Stimulated activated CD4-positive, alpha-beta T cell treated with anti-CD3 and anti-CD28 coated beads, TNF-alpha, amount 100 ng/mL, for 24 hours (primary cell): ENCODE measurements around the gene ANKS1B.
"Not testable (repeated sequence)": the region's sequence is repeated elsewhere in the genome, so short reads cannot be mapped to it uniquely, and the experiment has no call there.

ENCODE experiments used
- DNase-seq, 3 experiments: peaks; one replicate each; pipeline ENCODE4 v3.0.0-alpha.2; 2020; ENCODE audit warnings: low read depth in 3 of 3

The ANKS1B gene

GRCh38 chr12:98771811-98772752 lies 1212.7 kb downstream of the ANKS1B start:
- no peak for DNase-seq

GRCh38 chr12:98770230-98770629 lies 1214.5 kb downstream of the ANKS1B start:
- no peak for DNase-seq

GRCh38 chr12:98769068-98769467 lies 1215.7 kb downstream of the ANKS1B start:
- DNase-seq, result no peak

- no peak for DNase-seq
Measured at GRCh38 chr12:98767248-98767647, 1217.5 kb downstream of the ANKS1B start.

DNA sequence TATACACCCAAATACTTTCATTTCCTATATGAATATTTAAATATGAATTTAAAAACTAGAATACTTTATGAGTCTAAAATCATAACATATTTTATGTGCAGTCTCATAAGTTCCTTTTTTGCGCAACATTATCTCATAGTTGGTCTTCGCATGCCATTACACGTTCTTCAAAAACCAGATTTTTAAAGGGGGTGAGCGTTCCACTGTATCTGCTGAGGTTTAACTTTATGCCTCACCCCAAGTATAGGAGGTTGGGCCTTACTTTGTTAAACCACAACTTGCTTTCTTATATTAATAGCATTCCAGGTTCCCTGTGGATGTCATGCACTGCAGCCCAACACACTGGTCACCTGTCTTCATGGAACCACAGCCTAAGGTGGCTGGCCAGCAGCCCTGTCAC lies 1221.1 kb downstream of the ANKS1B start:
- no peak for DNase-seq

- no peak for DNase-seq
Measured at GRCh38 chr12:98758331-98758730, 1226.4 kb downstream of the ANKS1B start.

- no peak for DNase-seq
Measured at GRCh38 chr12:98757455-98757854, 1227.3 kb downstream of the ANKS1B start.

DNA sequence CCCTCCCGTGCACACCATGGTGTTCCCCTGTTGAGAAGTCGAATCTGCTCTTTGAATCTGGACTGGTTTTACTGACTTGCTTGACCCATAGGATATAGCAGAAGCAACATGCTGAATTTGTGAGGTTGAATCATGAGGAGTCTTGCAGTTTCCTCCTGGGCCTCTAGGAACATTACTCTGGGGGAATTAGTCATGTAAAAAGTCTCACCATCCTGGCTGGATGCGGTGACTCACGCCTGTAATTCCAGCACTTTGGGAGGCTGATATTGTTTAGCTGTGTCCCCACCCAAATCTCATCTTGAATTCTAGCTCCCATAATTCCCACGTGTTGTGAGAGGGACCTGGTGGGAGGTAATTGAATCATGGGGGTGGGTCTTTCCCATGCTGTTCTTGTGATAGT lies 1228.9 kb downstream of the ANKS1B start:
- DNase-seq, result not testable (repeated sequence)

DNA sequence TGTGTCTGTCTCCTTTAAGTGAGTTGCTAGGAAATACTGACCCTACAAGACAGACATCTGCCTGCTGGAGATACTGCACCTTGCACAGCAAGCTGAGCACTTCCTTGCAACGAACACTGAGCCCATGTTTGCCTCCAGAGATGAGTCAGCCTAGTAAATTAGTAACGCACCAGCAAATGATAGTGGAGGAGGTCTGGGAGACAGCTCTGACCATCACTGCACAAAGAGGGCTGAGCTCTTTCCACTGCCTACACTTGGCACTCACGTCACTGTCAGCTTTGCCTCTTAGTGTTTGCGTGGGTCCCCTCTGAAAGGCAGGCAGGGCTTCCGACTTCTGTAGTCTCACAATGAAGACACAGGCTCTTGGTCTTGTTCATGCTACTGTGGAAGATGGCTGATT lies 1230.6 kb downstream of the ANKS1B start:
- DNase-seq, result peak in 1 of 3 experiments; percentile 21

DNA sequence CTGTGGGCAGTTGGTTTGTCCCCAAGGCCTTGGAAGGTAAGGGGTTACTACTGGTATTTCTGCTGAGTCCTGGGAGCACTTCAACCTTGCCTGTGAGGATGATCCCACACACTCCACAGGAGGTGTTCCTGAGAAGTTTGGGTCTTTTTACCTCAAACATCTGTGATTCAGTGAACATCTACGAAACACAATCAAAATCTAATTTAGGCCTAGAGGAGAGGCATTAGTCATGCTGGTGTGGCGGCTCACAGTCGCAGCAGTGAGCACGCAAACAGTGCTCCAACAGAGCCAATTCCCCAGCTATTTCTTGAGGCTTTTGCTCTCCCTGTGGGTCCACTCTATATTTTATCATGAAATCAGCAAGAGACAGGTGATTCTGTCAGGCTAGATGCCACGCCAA lies 1232.0 kb downstream of the ANKS1B start:
- no peak for DNase-seq

- no peak for DNase-seq
Measured at GRCh38 chr12:98751580-98752115, 1233.1 kb downstream of the ANKS1B start.

DNA sequence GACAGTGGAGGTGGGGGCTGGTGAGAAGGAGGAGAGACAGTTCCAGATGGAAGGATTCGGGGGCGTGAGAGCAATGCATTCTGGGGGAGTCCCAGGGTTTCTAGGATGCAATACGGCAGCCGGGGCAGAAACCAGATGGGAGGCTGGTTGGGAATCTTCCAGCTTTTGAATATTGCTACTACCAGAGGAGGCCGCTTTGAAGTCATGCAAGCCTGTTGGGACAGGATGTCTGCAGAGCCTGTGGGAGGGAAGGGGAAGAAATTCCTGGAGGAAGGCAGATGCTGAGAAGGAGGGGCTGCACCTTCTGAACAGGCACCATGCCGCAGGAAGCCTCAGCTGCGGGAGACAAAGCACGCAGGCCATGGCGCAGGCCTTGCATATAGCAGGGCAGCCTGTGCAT lies 1234.2 kb downstream of the ANKS1B start:
- no peak for DNase-seq

DNA sequence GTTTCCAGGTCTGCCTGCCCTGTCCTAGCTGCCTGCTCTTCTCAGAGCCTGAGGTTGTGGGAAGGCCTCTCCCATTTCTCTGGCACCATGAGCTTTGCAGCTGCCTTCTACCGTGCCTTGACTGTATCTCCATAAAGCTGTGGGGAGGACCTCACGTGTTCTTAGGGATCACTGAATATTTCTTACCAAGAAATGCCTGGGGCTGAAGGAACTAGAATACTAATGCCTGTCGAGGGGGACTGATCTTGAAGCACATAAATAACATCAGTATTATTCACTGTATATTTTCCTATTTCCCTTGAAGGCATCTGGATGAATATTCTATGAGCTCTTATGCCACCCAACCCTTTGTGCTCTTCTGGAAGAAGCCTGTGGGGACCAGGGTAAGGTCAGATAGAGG lies 1236.3 kb downstream of the ANKS1B start:
- DNase-seq, result no peak

GRCh38 chr12:98745578-98746391 lies 1239.0 kb downstream of the ANKS1B start:
- peak in 1 of 3 experiments; percentile 35 for DNase-seq

GRCh38 chr12:98744680-98745079 lies 1240.1 kb downstream of the ANKS1B start:
- DNase-seq, result no peak

- DNase-seq, result peak in 1 of 3 experiments; percentile 39
Measured at GRCh38 chr12:98743362-98743953, 1241.3 kb downstream of the ANKS1B start.

DNA sequence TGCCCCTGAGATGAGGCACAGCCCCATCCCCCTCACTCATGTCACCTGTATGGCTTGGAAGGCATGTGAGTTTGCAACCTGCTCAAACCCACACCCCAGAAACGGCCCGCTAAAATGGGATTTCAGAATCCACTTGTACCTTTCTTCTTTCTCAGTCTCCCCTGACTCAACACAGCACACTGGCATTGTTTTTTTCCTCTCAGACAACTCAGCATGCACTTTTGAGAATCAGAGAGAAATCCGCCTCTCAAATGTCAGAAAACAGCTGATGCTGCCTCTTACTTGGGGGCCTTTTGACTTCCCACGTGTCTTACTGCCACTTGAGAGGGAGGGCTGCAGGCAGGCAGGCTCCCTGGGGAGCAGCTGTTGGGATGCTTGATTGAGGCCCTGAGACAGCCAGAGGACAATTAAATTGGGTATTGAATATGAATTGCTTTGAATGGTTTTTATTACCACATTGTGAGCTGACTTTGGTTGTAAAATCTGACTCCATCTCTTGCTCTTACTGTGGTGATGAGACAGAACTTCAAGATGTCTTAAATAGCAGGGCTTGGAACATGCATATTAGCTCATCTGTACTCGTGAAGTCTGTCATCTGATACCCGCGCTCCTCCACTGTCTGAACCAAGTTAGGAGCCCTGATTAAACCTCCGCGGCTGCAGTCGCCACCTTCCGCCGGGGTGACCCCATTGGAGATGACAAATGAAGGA lies 1243.0 kb downstream of the ANKS1B start:
- no peak for DNase-seq

GRCh38 chr12:98741196-98741555 lies 1243.6 kb downstream of the ANKS1B start:
- peak in 1 of 3 experiments; percentile 25 for DNase-seq

DNA sequence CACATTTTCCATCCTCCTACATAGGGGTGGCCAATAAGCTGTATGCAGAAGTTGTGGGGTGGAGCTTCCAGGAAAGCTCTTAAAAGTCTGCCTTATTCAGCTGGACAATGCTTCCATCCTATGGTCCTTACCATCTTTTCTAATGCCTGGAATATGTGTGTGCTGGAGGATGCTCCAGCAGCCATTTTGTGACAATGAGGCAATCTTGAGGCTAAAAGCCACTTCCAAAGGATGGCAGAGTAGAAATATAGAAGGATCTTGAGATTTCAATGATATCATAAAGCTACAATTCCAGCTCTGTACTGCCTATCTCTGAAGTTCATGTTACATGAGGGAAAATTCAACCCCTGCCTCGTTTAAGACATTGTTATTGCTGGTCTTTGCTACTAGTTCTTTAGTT lies 1244.0 kb downstream of the ANKS1B start:
- no peak for DNase-seq

- DNase-seq, result no peak
Measured at GRCh38 chr12:98738539-98738938, 1246.2 kb downstream of the ANKS1B start.

DNA sequence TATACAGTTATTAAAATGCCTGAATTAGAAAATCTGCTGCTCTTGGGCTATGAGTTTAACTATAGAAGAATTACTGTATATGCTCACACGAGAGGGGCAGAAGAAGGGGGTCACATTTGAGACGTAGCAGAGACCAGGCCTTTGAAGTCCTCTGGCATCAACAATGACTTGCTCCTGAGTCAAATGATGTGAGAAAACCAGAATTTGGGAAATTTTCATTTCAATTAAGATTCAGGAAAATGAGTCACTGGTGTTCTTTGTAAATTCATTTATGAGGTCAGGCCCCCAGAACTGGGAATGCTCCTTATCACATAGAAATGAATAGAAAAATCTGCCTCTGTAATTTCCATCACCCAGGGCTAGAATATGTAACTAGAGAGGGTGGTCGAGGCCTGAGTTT lies 1246.7 kb downstream of the ANKS1B start:
- DNase-seq, result no peak
